ENCODE measurements around the gene VPS13D.

GRCh38 chr1:12442217-12442616 lies 212.4 kb downstream of the VPS13D start:
- TF ChIP-seq POLR2A (IDR thresholded peaks at IDR 0.05) = no peak
- TF ChIP-seq, protein P1, sequence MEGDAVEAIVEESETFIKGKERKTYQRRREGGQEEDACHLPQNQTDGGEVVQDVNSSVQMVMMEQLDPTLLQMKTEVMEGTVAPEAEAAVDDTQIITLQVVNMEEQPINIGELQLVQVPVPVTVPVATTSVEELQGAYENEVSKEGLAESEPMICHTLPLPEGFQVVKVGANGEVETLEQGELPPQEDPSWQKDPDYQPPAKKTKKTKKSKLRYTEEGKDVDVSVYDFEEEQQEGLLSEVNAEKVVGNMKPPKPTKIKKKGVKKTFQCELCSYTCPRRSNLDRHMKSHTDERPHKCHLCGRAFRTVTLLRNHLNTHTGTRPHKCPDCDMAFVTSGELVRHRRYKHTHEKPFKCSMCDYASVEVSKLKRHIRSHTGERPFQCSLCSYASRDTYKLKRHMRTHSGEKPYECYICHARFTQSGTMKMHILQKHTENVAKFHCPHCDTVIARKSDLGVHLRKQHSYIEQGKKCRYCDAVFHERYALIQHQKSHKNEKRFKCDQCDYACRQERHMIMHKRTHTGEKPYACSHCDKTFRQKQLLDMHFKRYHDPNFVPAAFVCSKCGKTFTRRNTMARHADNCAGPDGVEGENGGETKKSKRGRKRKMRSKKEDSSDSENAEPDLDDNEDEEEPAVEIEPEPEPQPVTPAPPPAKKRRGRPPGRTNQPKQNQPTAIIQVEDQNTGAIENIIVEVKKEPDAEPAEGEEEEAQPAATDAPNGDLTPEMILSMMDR (IDR thresholded peaks at IDR 0.05) = no peak
